ENCODE measurements around the gene TMEM235.

TMEM235 gene

DNA sequence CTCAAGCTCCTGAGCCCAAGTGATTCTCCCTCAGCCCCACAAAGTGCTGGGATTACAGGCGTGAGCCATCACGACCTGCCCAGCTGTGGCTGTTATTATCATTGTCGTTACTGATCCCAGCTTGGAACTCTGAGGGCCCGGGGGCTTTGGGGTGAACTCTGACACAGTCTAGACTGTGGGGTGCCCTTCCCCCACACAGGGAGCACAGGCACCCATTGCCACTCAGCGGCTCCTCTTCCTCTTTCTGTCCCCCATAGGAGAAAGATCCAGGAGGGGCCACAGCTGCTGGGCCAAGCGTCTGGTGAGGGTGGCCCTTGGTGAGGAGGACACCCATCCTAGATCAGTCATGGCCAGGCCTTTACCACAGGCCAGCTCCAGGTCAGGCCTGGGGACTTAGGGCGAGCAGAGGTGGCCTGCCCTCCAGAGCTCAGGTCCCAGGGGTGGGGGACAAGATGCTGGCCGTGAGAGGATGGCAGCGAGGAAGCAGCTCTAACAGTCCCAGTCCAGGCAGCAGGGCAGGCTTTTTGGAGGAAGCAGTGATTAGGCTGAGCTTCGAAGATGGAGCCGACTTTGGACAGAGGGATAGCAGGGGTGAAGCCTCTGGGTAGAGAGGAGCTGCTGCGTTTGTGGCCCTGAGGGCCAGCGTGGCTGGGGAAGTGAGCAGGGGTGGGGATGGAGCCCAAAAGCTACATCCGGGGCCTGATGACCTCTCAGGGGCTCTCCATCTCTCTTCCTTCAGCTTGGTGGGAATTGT, 24.7 kb downstream of the TMEM235 start:
- no peak for DNase-seq

- DNase-seq, result no peak
These were observed 25.5 kb downstream of the TMEM235 start for GRCh38 chr17:78256707-78257591.

DNA sequence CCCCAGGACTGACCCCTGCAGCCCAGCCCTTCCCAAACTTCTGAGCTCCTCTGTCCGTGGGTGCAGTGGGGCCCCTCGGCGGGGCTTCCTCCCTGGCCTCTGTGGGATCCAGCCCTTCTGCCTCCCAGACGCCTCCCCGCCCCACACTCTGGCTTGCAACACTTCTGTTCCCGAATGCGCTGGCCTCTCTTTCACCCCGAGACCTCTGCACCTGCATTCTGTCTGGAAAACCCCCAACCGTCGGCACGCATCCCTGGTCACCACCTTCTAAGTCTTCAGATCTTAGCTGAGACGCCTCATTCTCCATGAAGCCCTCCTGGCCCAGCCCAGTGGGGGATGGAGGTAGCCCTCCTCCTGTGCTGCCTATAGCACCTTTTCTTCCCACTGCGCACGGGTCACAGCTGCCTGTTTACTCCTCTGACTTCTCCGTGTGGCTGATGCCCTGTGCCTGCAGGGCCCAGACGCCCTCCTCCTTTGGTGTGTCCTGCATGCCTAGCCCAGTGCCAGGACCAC, 26.4 kb downstream of the TMEM235 start:
- DNase-seq, result no peak

- DNase-seq, result no peak
These were observed 27.1 kb downstream of the TMEM235 start for GRCh38 chr17:78258323-78259191.

DNA sequence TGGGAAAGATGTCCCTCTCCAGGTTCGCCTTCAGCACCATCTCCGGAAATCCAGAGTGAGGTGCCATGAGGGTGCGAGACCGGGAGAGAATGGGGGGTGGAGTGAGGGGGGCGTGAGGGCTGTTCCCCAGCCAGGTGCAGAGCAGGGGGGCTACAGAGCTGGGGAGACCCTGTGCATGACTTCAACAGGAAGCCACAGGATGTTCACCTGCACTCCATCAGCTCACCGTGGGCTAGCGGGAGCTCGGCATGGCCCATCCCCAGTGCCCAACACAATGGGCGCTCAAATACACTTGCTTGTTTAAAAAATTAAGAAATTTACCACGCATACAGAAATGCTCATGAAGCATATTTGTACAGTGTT, 27.7 kb downstream of the TMEM235 start:
- DNase-seq, result no peak

GRCh38 chr17:78263063-78263735, 31.8 kb downstream of the TMEM235 start:
- no peak for DNase-seq

GRCh38 chr17:78263736-78264340, 32.4 kb downstream of the TMEM235 start:
- no peak for DNase-seq

DNA sequence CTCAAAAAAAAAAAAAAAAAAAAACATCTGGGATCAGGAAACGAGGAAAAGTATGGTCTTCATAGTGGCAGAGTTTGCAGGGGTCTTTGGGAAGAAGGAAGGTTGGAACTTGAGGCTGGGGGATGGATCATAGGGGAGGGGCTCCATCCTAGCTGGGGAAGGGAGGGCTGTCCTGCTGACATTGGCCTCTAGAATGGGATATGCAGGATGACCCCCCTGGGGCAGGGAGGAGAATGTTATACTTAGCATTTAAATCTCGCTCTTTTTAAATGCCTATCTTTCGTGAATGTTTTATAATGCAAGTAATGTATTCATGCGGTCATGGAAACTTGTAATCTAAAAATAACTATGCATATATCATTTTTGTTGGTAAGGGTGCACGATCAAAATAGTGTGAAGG, 33.2 kb downstream of the TMEM235 start:
- DNase-seq, result no peak

GRCh38 chr17:78265121-78265520, 33.7 kb downstream of the TMEM235 start:
- DNase-seq, result no peak

DNA sequence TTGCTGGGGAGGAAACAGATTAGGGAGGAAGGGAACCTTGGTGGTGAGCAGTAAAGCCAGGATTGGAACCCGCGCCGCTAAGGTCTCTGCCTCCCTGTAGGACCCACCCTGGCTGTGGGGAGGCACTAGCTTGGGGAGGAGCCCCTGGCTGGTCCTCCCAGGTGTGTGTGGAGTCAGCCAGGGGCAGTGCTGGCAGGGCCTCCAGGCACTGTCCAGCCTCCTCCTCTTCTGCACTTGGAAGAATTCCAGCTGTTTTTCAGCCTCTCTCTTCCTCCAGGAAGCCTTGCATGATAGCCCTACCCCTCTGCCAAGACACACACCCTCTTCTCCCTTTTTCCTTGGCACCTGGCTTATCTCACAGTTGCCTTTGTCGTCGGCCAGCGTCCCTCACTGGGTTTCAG, 34.8 kb downstream of the TMEM235 start:
- no peak for DNase-seq

DNA sequence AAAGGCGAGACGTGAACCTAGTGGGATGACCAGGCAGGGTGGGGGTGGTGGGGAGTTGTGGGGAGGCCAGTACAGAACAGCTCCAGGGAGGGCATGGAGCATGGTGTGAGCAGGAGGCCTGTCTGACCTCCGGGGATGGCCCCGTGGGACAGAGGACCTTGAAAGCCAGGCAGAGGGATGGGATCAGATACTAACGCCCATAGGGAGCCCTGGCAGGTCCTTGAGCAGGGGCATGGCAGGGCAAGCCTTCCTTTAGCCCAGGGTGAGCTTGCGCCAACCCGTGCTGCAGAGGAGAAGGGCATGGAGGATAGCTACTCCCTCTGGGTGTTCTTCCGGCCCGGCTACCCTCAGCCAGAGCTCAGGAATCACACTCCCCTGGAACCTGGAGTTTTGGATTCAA, 35.3 kb downstream of the TMEM235 start:
- no peak for DNase-seq

DNA sequence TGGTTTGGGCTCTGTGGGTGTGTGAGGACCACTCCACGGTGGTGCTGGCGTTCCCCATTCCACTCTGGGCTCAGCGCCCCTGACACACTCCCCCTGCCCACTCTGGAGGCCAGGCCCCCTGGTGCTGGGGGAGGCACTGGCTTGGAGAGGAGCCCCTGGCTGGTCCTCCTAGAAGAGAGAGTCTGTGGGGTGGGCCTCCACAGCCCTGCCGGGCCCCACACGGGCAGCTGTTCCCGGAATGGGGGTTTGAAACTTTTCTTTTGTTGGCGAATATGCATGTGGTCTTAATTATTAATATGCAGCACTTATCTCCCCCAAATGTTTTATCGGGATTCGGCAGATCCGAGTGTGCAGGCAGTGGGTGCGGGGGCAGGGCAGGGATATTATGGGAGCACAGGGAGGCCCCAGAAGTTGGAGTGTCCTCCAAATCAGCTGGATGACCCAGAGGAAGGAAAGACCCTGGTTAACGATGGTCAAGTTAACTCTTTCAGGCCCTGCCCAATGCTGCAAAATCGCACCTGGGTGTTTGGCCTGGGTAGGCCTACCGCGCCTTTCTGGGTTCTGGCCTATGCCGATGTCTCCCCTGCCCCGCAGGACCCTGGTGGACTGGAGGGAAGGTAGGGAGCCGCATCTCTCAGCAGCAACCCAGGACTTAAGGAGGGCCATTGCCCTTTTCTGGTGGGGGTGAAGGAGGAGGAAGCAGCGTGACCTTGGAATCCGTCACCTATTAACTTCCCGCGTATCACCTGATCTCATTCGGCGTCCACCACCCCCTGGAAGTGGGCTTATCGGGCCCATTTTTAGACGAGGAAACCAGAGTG, 36.0 kb downstream of the TMEM235 start:
- no peak for DNase-seq

GRCh38 chr17:78268191-78268874, 36.9 kb downstream of the TMEM235 start:
- DNase-seq, result no peak

DNA sequence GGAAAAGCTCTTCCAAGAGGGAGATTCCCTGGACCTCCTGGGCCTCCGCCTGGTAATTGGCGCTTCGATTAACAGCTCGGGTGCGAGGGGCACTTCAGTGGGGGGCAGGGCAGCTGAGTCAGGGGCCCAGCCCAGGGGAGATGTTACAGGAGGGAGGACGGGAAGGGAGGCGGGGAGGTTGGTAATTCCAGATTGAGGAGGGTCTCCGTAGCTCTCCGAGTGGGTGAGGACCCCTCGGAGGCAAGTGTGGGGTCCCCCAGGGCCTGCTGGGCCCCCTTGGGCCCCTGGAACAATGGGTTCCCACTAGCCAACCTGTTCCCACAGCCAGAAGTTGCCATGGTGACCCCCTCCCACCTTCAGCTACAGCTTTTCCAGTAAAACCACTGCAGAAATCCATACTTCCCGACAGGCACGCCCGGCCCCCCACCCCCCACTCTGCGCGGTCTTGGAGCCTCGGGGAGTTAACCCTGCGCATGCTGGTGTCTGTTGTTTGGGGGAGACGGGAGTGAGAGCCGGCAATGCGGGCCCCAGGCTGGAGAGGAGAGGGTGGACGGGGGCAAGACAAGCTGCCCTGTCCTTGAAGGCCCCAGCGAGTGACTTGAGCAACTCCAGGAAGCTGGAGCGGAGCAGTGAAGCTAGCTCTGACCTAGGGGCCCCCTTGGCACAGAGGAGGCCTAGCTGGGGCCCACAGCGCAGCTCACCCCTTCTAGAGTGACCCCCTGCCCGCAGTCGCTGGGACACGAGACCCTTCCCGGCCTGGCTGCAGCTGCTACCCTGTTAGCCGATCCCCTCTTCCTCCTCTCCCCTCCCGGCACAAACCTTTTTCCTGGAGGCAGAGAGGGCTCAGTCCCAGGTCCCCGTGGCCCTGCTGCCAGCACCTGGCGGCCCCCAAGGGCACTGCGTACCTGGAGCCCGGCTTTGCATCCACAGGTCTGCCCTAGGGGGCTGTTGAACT, 37.8 kb downstream of the TMEM235 start:
- no peak for DNase-seq

GRCh38 chr17:78269955-78270381, 38.5 kb downstream of the TMEM235 start:
- no peak for DNase-seq

DNA sequence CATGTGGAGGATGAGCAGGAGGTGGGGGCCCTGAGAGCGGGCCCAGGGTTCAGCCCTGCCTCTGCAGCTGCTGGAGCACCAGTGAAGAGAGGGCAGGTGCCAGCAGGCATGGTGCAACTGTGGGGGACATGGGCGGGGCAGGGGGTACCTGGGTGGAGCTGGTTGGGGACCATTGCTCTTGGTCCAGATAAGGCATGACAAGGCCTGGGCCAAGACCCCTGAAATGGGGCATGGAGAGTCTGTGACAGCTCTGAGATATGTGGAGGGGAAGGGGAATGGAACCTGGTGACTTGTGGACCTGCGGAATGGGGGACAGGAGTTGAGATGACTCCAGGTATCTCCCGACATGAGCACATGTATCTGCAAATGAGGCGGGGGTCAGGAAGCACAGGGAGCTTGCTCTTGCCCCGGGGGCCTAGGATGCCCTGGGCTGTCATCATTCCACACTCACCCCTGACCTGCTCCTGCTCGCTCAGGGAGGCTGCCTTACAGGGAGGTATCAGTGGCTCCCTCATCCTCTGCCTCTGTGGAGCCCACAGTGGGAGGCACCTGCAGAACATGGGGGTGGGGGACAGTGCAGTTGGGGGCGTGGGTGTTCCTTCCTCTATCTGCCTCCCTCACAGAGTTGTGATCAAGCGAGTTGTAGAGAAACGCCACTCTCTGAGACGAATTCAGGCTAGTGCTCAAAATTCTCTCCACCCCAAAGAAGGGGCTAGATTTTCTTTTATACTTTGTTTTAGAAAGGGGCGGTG, 40.2 kb downstream of the TMEM235 start:
- no peak for DNase-seq

GRCh38 chr17:78272181-78272913, 40.9 kb downstream of the TMEM235 start:
- DNase-seq, result no peak

GRCh38 chr17:78272914-78273258, 41.5 kb downstream of the TMEM235 start:
- DNase-seq, result no peak

All from activated gamma-delta T cell (primary cell).